Measurements from ENCODE around the gene USP9Y.

- TF ChIP-seq BACH2 (CRISPR knock-in tag; IDR thresholded peaks at IDR 0.05; ENCODE audit: borderline replicate concordance) (no peak), ZFP30 (CRISPR knock-in tag; IDR thresholded peaks at IDR 0.05) (no peak), PATZ1 (CRISPR knock-in tag; IDR thresholded peaks at IDR 0.05; ENCODE audit: borderline replicate concordance) (no peak), ZNF8 (CRISPR knock-in tag; IDR thresholded peaks at IDR 0.05) (no peak), SNAI2 (CRISPR knock-in tag; IDR thresholded peaks at IDR 0.05) (no peak), CREB5 (CRISPR knock-in tag; IDR thresholded peaks at IDR 0.05; ENCODE audit: low read depth) (no peak), RARB (CRISPR knock-in tag; IDR thresholded peaks at IDR 0.05) (no peak), OSR1 (CRISPR knock-in tag; IDR thresholded peaks at IDR 0.05) (no peak), CSRNP3 (CRISPR knock-in tag; IDR thresholded peaks at IDR 0.05) (no peak), GLIS3 (CRISPR knock-in tag; IDR thresholded peaks at IDR 0.05) (no peak), ZNF565 (CRISPR knock-in tag; conservative IDR thresholded peaks at IDR 0.05; ENCODE audit: low read depth) (no peak), POU6F1 (CRISPR knock-in tag; IDR thresholded peaks at IDR 0.05; ENCODE audit: borderline replicate concordance, low read depth) (no peak), ZNF70 (CRISPR knock-in tag; IDR thresholded peaks at IDR 0.05) (no peak)
Measured at GRCh38 chrY:12662745-12663591, 38.1 kb upstream of the USP9Y start.

Data from SK-N-SH treated with all-trans-retinoic acid at 6 μM for 48 hours (cell line).